PC-9 (cell line): Measurements from ENCODE around the gene EP400.

ENCODE experiments used
- CTCF ChIP-seq: fragments of 200-600 bp; sonication (generic); conservative IDR thresholded peaks from 2 replicates; pipeline ENCODE4 v1.6.1; 2017; ENCODE audit warnings: mixed run types, antibody characterized with exemption, mild to moderate bottlenecking, moderate library complexity
- EZH2 ChIP-seq: fragments of 200-600 bp; sonication (generic); IDR thresholded peaks from 2 replicates; pipeline ENCODE4 v1.8.0; 2017; ENCODE audit warnings: antibody characterized with exemption, low read depth

- TF ChIP-seq CTCF: no peak
- TF ChIP-seq EZH2: no peak
These were observed 80.0 kb downstream of the EP400 start for GRCh38 chr12:132029503-132030300.
